AG04449 (cell line): ENCODE data around the gene MLLT1.

Experiments
- CTCF ChIA-PET: fragments of 350-600 bp; formaldehyde crosslinking; extraction: SDS; loops from one replicate; lab custom pipeline; 2021; ENCODE audit warnings: antibody characterized with exemption; lab: Yijun Ruan, JAX
- POLR2A ChIA-PET: fragments of 400-600, 350-600 bp; formaldehyde crosslinking; extraction: SDS; loops from one replicate; lab custom pipeline; 2020; ENCODE audit warnings: antibody characterized with exemption, inconsistent platforms; lab: Yijun Ruan, JAX
- DNase-seq: peaks from one replicate; pipeline ENCODE4 v3.0.0-alpha.2; 2010; ENCODE audit warnings: low read depth, low spot score
- H3K4me3 ChIP-seq: 2 replicates; pipeline ENCODE4 v1.5.1; 2011; ENCODE audit warnings: low read depth, mild to moderate bottlenecking, control low read depth, low read length
- TF ChIP-seq, protein P1 (sequence below): IDR thresholded peaks from one replicate; pipeline ENCODE4 v1.5.1; 2011; ENCODE audit warnings: mild to moderate bottlenecking, moderate library complexity, low read length, control low read depth, inconsistent platforms; ENCODE audit not compliant: insufficient read depth; ENCODE audit errors: missing control alignments

MLLT1 gene

GRCh38 chr19:6217752-6218334 lies 61.9 kb downstream of the MLLT1 start:
- CTCF ChIA-PET: interaction anchor here (0.6 to 8.5 kb wide), 51 partner anchors 9 to 646 kb away, joined by 3 to 179 read pairs (median 7); partner anchors contain the start of genes ALKBH7 and CLPP
- no peak for DNase-seq
- TF ChIP-seq, protein P1, sequence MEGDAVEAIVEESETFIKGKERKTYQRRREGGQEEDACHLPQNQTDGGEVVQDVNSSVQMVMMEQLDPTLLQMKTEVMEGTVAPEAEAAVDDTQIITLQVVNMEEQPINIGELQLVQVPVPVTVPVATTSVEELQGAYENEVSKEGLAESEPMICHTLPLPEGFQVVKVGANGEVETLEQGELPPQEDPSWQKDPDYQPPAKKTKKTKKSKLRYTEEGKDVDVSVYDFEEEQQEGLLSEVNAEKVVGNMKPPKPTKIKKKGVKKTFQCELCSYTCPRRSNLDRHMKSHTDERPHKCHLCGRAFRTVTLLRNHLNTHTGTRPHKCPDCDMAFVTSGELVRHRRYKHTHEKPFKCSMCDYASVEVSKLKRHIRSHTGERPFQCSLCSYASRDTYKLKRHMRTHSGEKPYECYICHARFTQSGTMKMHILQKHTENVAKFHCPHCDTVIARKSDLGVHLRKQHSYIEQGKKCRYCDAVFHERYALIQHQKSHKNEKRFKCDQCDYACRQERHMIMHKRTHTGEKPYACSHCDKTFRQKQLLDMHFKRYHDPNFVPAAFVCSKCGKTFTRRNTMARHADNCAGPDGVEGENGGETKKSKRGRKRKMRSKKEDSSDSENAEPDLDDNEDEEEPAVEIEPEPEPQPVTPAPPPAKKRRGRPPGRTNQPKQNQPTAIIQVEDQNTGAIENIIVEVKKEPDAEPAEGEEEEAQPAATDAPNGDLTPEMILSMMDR: no peak
- POLR2A ChIA-PET: interaction anchor here (0.6 kb wide), 1 partner anchor 121 kb away, joined by 3 read pairs; no protein-coding TSS in a partner anchor
- H3K4me3 ChIP-seq: no peak overlapping the region

DNA sequence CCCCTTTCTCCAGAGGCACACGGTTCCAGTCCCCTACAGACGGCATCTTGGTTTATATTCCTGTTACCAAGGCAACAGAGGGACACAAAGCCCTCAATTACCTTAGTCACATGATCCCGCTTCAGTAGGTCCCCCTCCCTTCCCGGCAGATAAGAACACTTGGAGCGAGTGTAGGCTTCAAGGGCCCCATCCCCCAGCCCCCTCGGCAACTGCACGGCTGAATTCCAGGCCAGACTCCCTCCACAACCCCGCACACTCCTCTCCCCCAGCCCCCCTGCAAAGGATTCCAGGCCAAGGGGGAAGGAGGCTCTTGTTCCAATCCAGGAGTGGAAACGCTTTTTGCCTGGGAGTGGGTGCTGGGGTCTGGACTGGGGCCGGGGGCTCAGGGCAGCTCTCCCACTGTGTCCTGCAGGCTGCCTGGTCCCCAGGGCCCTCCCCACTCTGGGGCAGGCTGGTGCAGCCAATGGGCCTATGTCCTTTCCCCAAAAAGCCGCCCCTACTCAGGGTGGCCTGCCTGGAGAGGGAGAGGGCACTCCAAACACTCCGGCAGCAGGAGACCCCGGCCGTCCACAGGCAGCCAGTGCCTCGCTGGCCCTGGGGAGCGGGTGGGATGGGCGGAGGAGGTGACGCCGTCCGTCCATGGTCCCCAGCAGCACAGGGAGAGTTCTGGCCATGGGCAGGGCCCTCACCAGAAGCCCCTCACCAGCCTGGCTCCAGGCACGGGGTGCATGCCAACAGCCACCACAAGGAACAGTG lies 62.6 kb downstream of the MLLT1 start:
- no peak for DNase-seq
- ChIA-PET CTCF (interaction anchor here (0.7 to 8.5 kb wide), 16 partner anchors 9 to 647 kb away, joined by 3 to 179 read pairs (median 12); no protein-coding TSS in a partner anchor), POLR2A (no interaction called here)
- TF ChIP-seq, protein P1: no peak
- H3K4me3 ChIP-seq: no peak overlapping the region

DNA sequence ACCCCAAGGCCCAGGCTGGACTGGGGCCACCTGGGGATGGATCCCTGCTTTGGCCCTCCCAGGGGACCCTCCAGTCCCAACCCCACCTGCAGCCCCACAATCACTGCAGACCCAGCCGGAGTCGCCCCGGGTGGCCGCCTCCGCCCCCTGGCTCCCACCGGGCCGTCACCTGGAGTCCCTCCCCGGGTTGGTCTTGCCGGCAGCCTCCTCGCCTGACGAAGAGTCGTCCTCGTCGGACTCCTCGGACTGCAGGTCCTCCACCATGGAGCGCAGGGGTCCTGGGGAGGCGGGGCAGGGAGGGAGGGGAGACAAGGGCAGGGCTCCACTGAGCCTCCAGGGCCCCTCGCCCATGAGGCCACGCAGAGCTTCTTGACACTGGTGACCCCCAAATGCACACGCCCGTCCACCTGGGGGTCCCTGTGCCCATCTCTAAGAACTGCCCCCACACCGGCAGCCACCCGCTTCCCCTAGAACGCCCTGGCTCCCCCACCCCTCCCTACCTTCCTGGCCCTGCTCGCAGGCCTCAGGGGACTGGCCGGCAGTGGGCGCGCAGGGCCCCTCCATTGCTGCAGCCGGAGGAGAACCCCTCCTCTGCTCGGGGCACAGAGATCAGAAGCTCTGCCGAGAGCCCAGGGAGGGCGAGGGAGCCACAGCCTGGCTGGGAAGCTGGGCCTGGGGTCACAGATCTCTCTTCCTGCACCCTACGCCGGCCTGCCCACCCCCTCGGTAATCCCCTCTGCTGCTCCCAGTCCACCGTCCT lies 63.4 kb downstream of the MLLT1 start:
- POLR2A ChIA-PET: no interaction called here
- H3K4me3 ChIP-seq: no peak overlapping the region
- no peak for DNase-seq
- CTCF ChIA-PET: interaction anchor here (7.5 to 8.5 kb wide), 2 partner anchors 15 to 82 kb away, joined by 129 to 179 read pairs; no protein-coding TSS in a partner anchor
- TF ChIP-seq, protein P1: no peak

DNA sequence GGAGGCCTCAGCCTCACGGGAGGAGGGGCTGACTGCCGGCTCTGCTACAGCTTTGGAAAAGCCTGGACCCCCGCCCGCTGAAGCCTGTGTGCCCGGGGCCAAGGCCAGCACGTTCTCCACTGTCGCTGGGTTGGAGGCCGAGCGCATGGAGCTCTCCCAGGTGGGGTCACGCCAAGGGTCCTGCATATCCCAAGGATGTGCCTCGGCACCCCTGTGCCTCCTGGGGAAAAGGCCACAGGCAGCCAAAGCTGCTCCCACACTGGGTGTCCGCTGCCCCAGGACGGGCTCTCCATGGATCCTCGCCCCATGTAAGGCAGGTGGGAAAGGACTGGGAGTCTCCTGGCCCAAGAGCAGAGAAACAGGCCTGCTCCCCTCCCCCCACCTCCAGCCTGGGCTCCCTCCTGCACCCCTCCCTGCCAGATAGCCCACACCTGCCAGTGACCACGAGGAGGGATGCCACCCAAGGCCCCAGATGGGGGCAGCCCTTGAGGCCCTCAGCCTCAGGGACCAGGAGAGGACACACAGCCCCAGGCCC lies 64.0 kb downstream of the MLLT1 start:
- H3K4me3 ChIP-seq: no peak overlapping the region
- CTCF ChIA-PET: interaction anchor here (7.5 to 8.5 kb wide), 2 partner anchors 15 to 82 kb away, joined by 129 to 179 read pairs; no protein-coding TSS in a partner anchor
- no peak for DNase-seq

GRCh38 chr19:6214881-6215541 lies 64.8 kb downstream of the MLLT1 start:
- DNase-seq: no peak
- POLR2A ChIA-PET: no interaction called here
- TF ChIP-seq, protein P1: no peak
- CTCF ChIA-PET: interaction anchor here (7.5 kb wide), 1 partner anchor 83 kb away, joined by 179 read pairs; no protein-coding TSS in a partner anchor
- H3K4me3 ChIP-seq: no peak overlapping the region

More for the DNA sequence above, 64.0 kb downstream of the MLLT1 start:
- POLR2A ChIA-PET: no interaction called here
- TF ChIP-seq, protein P1: no peak
